Activated CD4-positive, alpha-beta T cell treated with anti-CD3 and anti-CD28 coated beads for 48 hours (primary cell): Measurements from ENCODE around the gene FNDC3B.
A peak's percentile ranks its signal among the peaks of the same experiment; 100 is the strongest.

ENCODE experiments used
- DNase-seq: peaks from one replicate; pipeline ENCODE4 v3.0.0-alpha.2; 2020

FNDC3B gene

GRCh38 chr3:172154768-172155664 lies 115.6 kb downstream of the FNDC3B start:
- no peak for DNase-seq

GRCh38 chr3:172155897-172156585 lies 116.7 kb downstream of the FNDC3B start:
- no peak for DNase-seq

DNA sequence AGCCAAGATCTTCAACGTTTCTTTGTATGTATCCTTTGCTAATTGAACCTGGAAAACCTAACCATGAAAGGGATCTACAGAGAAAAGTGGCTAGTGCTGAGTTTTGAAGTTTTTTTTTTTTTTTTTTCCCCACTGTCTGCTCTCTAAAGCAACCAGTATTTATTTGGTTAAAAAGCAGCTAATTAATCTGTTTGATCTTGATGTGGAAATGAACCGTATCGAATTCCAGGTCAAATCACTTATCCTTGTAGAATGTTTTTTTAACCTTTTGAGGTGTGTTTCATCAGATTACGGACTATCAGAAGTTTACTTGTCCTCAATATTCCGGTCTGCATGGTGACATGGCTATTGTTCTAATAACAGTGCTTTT lies 117.2 kb downstream of the FNDC3B start:
- DNase-seq: no peak

DNA sequence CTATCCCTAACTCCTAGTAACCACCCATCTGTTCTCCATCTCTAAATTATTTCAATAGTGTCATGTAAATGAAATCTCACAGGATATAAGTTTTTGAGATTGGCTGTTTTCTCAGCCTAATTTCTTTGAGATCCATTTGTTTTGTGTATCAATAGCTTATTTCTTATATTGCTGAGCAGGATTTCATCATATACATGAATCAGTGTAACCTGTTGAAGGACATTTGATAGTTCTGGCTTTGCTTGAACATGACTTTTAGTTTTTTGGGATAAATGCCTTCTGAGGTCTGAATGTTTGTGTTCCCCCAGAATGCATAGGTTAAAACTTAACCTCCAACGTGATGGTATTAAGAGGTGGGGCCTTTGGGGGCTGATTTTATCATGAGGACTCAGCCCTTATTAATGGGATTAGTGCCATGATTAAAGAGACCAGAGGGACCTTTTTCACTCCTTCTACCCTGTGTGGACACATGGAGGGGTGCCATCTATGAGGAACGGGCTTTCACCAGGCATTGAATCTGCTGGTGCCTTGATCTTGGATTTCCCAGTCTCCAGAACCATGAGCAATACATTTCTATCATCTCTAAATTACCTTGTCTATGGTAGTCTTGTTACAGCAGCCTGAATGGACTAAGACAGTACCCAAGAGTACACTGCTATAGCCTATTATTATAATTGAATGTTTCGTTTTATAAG lies 118.3 kb downstream of the FNDC3B start:
- no peak for DNase-seq

DNA sequence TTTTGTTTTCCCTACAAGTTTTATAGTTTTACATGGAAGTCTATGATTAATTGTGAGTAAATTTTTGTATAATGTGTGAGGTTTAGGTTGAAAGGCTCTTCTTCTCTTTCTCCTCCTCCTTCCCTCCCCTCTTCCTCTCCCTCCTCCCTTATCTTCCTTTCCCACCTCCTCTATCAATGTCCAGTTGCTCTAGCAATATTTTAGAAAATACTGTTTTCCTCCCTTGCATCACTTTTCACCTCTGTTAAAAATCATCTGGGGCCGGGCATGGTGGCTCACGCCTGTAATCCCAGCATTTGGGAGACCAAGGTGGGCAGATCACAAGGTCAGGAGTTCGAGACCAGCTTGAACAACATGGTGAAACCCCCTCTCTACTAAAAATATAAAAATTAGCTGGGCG lies 119.4 kb downstream of the FNDC3B start:
- DNase-seq: no peak

- no peak for DNase-seq
These were observed 120.0 kb downstream of the FNDC3B start for GRCh38 chr3:172159376-172159775.

DNA sequence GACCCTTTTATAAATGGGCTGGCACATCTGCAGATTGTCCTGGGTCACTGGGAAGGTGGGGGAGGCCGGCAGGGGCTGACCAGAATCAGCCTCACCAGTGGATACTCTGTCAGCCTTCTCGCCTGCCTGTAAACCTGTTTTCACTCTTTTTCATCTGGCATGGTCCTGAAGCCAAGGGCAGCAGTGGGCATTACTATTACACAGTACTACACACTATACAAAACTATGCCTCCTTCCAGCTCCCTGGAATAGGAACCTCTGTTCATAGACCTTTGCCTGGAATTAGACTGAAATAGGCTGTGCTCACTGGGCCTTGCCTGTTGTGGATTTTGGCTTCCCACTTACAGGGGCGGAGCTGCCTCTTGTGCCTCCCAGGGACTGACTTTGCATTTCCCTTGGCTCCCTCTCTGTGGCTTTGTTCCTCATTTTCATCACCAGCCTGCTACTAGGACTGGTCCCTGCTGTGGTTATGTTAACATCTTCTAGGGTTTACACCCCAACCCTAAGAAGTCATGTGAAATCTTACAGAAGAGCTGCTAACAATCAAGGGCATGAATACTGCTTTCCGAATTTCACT lies 120.7 kb downstream of the FNDC3B start:
- no peak for DNase-seq

- DNase-seq: no peak
These were observed 121.9 kb downstream of the FNDC3B start for GRCh38 chr3:172161133-172161789.

DNA sequence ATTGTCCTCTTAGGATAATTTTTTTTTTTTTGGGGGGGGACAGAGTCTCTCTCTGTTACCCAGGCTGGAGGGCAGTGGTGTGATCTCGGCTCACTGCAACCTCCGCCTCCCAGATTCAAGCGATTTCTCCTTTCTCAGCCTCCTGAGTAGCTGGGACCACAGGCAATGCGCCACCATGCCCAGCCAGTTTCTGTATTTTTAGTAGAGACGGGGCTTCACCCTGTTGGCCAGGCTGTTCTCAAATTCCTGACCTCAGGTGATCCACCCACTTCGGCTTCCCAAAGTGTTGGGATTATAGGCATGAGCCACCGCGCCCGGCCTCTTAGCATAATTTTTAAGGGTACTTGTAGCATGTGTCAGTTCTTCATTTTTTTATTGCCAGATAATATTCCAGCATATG lies 122.6 kb downstream of the FNDC3B start:
- DNase-seq: no peak

- DNase-seq: no peak
These were observed 123.9 kb downstream of the FNDC3B start for GRCh38 chr3:172163320-172163719.

DNA sequence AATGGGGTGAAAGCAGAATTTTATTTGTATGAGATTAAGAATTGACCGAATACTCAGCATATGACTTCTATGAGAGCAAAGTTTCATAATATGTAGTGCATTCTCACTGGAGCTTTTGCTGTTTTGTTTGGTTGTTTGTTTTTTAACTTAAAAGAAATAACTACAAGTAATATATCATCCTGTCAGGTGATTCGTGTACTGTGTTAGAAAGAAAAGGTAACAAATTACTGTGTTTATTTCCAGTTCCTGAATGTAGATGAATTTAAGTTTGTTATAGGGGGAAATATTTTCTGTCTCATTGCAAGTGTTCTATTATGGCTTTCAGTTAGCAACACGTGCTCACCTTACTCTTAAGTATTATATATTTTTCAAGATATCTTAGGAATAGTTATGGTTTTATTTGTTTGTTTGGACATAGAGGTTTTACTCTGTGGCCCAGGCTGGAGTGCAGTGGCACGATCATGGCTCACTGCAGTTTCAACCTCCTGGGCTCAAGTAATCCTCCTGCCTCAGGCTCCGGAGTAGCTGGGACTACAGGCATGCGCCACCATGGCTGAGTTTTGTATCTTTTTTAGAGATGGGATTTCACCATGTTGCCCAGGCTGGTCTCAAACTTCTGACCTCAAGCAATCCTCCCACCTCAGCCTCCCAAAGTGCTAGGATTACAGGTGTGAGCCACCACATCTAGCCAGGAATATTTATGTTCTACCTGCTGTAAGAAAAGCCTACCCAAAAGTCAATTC lies 125.4 kb downstream of the FNDC3B start:
- no peak for DNase-seq

DNA sequence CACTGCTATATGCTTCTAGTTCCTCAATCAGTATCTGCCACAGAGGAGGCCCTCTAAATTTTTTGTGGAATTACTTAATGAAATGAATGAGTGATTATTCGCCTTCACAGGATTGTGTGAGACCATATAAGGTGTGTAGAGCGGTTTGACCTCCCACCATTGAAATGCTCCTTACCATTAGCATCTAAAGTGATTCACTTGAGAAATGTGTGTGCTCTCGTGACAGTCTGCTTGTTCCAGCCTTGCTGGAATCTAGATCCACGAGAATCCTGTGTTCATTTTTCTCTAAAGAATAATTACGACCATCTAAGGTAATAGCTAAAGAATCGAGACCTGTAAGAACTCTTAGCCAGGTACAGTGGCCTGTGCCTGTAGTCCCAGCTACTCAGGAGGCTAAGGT lies 126.9 kb downstream of the FNDC3B start:
- DNase-seq: no peak

DNA sequence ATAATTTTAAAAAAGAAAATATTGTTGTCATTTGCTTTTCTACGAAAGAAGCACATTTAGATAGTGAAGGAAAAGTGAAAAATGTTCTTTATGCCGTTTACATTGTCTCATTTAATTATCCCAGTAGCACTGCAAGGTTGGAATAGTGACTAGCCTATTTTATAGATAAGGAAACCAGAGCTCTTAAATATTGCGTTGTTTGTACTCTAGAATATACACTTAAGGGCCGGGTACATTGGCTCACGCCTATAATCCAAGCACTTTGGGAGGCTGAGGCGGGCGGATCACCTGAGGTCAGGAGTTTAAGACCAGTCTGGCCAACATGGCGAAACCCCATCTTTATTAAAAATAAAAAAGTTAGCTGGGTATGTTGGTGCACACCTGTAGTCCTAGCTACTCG lies 127.5 kb downstream of the FNDC3B start:
- no peak for DNase-seq

DNA sequence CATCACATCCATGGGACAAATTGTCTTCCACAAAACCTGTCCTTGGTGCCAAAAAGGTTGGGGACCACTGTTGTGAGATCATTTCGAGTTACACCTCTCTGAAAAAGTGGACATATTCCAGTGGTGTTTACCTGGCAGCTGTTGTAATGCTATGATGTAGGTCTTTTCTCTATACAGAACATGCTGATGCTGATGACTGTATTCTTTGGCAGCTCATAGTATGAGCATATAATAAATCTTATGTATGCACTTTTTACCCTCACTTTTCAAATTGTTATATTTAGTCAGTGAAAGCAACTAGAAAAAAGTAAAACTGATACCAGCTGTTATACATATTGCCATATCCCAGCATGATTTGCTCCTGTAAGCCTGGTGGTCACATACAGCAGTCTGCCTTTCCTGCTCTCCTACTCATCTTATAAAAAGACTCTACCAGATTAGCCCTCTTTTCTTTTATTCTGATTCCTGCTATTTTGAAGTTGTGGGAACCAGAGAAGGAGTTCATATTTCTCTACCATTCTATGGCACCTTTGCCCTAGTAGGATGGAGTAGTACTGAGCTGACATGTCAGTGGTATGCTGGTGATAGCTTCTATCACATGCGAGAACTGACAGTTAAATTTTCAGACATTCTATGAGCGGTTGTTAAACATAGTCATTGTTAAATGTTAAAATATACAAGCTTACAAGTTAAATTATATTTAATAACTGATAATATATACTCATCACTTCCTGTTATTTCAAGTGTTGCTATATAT lies 128.7 kb downstream of the FNDC3B start:
- DNase-seq: no peak

DNA sequence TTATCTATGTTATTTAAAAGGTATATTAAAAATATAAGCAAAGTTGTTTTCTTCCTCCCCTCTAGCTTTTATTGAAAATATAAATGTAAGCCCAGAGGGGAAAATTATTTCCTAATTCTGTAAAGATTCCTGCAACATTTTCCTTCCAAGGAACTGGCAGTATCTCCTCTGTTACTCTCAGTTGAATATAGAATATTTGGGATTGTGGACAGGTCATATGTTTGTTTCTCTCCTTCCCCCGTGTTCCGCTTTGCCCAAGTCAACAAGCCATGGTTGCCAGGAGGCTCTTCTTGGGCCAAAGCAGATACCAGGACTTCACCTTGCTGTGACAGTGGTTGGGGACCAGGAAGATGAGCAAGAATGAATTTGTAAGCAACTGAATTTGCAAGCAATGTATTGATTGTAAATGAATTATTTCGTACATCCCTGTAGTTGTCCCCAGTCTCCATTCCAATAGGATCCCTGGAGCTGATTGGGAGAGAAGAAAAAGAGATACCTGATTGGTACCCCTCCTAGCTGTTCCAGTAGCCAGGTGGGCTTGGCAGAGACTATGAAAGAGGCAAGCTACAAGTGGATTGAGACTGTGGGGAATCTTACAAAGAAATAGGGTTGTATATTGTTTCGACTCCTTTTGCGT lies 130.8 kb downstream of the FNDC3B start:
- DNase-seq: no peak

- no peak for DNase-seq
These were observed 131.5 kb downstream of the FNDC3B start for GRCh38 chr3:172170841-172171240.

GRCh38 chr3:172171396-172172075 lies 132.2 kb downstream of the FNDC3B start:
- no peak for DNase-seq

GRCh38 chr3:172173316-172174254 lies 134.2 kb downstream of the FNDC3B start:
- DNase-seq: peak; percentile 20
